Right lobe of liver (tissue), 4 donors: Measurements from ENCODE around the gene CHD2.

Source experiments
- POLR2A ChIP-seq: fragments of 450-650 bp; IDR thresholded peaks from one replicate; pipeline ENCODE4 v1.6.1; 2017; ENCODE audit warnings: antibody characterized with exemption, mild to moderate bottlenecking
- TF ChIP-seq, protein P1 (sequence below), 4 donors: fragments of 200-600 bp in 3 of 4; fragments of 450-650 bp in 1 of 4; IDR thresholded peaks; one replicate each; pipeline versions ENCODE4 v1.5.1 to v1.8.0; 2016 to 2022; ENCODE audit warnings: antibody characterized with exemption in 4 of 4, mild to moderate bottlenecking in 2 of 4
- donor health status: DM: no; HTN: no; CAD: no.
- donor health status: DM: no; HTN: no; CAD: no.
- donor health status: DM: no; HTN: yes; CAD: no.

DNA sequence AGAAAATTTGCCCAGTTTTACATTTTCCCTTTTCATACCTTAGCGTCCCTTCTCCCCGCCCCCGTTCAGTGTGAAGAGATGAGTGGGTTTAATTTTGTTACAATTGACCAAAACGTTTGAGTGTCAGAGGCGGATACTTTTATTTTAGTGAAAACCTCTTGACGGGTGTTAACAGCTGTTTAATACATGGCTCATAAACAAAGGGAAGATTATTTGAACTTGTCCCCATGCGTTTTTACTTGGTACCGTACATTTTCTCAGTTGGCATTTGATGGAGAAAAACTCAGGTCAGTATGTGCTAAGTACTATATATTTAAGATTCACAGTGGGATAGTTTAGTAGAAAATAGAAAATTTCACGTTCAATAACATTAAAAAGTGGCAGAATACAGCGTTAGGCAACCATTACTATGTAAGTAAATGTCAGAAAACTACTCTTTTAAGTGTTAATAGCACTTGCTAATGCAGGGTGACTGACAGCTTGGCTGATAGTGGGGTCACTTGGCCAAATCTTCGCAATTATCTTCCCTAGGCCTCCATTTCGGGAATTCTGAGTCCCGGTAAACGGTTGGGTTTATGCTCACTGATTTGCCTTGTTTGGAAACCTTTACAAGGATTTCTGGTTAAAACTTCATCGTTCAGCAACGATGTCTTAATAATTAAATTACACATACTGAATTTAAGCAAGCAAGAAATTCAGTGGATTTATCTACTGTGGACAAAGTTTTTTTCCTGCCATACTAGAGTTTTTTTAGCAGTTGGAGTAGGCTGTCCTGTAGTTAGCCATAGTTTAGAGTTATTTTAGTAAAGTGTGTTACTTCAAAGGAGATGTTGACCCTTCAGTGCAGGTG, 4.8 kb downstream of the CHD2 start:
- no peak for TF ChIP-seq POLR2A
- TF ChIP-seq, protein P1, sequence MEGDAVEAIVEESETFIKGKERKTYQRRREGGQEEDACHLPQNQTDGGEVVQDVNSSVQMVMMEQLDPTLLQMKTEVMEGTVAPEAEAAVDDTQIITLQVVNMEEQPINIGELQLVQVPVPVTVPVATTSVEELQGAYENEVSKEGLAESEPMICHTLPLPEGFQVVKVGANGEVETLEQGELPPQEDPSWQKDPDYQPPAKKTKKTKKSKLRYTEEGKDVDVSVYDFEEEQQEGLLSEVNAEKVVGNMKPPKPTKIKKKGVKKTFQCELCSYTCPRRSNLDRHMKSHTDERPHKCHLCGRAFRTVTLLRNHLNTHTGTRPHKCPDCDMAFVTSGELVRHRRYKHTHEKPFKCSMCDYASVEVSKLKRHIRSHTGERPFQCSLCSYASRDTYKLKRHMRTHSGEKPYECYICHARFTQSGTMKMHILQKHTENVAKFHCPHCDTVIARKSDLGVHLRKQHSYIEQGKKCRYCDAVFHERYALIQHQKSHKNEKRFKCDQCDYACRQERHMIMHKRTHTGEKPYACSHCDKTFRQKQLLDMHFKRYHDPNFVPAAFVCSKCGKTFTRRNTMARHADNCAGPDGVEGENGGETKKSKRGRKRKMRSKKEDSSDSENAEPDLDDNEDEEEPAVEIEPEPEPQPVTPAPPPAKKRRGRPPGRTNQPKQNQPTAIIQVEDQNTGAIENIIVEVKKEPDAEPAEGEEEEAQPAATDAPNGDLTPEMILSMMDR (IDR thresholded peaks at IDR 0.05): no peak
